HL-60/S4 treated with retinoic acid at 250 ng/mL for 4 days and 3 days (cell line): ENCODE measurements around the gene MRPS23.

Experiments used
- in situ Hi-C: fragments of 300-500 bp; cut with MboI; formaldehyde crosslinking; loops from 2 replicates; pipeline ENCODE4 v1.7.0; 2022; ENCODE audit warnings: low sequenced_read_pairs

Gene MRPS23

DNA sequence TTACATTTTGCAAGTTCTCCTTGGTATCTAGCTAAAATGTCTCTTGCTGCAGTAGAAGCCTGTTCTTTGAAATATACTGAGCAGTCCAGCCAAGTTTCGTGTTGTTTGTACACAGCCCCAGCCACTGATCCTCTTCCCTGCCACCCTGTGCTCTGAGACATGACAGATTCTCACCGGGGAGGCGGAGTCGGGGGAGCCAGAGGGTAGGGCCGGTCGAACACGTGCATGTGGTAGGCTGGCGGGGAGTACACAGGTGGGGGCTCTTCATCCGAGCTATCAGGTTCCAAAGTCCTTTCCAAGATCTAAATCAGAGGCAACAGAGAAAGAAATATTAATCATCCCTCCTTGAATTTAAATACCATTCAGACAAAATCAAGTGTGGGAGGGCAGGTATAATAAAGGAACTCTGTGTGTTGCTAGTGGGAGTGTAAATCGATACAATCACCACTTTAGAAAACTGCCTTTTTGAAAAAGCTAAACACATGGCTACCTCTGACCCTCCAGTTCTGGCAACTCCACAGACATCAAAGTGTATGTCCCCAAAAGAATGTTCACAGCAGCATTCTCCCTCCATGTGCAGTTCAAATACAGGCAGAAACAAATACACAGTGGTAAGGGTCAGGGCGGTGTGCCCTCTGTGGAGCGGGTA, 29.7 kb upstream of the MRPS23 start:
- in situ Hi-C loops: no loop called here

DNA sequence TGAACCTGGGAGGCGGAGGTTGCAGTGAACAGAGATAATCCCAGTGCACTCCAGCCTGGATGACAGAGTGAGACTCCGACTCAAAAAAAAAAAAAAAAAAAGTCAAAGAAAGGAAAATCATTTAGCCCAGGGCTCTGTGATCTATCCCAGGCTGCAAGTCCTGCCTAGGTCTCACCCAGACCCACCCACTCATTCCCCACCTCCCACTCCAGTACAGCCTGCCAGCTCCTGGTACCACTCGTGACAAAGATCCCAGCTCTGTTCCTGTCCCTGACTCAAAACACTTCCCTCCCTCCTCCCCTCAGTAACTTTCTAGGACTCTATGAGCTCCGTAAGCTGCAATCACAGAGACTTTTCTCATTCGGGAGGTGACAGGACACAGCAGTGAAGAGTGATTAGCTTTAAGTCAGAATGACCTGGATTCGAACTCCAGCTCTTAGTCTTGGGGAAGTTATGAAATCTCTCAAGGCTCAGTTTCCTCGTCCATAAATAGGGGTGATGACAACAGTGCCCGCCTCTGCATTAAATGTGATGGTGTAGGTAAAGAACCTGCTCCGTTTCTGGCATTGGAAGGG, 28.0 kb upstream of the MRPS23 start:
- in situ Hi-C loops: no loop called here

DNA sequence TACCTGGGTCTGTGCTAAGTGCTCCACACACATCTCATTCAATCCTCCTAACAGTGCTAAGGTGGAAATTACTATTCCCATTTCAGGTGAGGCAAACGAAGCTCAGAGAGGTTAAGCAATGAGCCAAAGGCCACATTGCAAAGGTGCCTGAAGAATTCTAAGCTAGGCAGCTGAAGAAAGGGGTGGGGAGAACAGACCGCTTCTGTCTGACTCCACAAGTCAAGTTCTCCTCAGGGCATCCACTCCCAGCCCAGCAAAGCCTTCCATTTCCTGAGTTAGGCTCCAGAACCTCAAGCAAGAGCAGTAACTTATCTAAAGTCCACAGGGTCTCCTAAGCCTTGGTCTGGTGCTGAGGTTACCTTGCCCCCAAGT, 27.0 kb upstream of the MRPS23 start:
- in situ Hi-C loops: no loop called here

DNA sequence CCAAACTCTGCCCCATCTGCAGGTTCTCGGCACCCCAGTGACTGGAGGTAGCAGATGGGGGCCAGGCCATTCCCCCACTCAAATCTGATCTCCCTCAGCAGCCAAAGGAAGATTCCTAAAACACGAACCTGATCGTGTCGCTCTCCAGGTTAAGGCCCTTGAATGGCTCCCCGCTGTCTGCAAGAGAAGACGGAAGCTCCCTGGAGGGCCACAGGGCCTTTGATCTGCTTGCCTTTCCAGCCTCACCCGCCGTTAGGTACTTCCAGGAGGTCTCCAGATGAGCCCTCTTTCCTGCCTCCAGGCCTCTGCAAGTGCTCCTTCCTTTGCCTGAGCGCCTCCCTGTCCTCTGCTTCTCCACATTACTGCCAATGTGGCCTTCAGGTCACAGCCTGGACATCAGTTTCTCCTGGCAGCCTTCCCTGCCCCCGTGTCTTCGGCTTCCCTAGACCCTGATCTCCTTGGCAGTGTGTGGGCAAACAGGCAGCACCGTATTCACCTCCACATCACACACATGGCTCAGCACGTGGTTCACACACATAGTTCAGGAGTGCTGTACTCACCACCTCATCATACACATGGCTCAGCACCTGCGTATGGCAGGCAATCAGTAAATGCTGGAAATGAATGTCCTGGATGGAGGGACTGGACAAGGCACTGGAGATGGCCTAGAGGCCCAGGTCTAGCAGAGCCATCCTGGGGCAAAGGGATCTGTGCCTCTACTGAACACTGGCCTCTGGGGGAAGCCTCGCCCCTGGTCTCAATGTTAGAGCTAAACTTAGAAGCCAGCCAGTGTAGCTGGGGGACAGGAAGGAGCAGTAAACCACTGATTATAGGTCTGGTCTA, 26.4 kb upstream of the MRPS23 start:
- in situ Hi-C loops: no loop called here

DNA sequence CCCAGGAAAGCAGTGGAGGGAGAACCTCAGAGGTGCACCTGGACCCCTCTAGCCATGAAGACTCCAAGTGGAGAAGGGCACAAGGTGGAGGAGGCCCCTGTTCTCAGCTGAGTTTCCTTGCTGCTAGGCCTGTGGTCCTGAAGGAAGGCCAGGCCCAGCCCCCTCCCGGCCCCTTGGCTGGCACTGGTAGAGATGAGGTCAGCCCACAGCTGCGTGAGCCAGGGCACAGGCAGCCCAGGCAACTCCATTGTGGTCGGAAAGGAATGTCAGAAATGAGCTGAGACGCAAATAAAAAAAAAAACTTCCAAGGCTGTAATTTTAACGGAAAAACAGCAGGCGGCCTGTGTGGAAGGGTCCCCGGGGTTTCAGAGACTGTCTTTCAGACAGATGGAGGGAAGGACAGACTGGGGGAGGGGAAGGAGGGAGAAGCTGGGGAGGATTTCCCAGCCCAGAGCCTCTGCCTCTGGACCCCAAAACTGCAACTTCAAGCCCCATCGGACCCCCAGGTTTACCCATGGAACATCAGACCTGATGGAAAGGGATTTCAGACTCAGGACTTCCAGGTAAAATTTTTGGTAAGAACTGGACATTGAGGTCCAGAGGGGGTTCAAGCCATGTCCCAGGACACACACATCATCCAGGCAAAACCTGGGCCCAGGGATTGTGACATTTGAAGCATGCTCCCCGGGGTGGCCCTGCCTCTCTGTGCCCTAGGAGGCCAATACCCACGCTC, 25.6 kb upstream of the MRPS23 start:
- in situ Hi-C loops: no loop called here

DNA sequence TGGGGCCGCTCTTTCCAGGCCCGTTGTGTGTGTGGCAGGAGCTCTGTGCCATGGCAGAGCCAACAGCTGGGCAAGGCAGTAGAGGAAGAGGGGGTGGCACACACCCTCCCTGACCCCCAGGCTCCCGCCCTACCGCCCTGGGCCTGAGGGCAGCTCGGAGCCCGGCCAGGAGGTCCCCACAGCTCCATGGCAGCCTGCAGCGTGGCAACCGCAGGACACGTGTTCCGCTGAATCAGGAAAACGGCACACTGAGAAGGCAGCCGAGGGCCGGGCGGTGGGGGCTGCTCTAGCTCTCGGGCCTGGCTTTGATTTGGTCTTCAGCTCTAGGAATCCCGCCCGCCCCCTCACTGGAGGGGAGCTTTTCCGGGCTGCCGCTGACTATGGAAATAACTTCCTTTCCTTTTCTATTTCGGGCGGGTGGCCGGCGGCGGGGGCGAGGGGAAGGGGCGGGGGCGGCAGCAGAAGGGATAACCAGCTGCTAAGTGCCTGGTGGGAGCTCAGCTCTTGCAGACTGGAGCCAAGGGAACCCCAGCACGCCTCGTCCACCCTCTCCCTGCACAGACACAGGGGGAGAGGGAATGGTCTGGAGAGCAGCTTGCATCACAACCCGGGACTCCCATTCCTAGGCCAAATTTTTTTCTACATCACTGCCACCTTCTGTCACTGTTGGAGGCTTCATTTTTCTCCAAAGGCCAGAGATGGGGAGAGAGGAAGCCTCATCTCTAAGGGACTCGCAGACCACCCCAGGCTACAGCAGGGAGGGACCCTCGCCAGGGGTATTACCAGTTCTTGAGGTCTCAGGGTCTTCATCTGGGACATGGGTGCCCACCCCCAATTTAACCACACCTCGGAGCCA, 24.8 kb upstream of the MRPS23 start:
- in situ Hi-C loops: loop anchor here (25.0 kb wide), 1 partner anchor 238 kb away; no protein-coding TSS in a partner anchor

DNA sequence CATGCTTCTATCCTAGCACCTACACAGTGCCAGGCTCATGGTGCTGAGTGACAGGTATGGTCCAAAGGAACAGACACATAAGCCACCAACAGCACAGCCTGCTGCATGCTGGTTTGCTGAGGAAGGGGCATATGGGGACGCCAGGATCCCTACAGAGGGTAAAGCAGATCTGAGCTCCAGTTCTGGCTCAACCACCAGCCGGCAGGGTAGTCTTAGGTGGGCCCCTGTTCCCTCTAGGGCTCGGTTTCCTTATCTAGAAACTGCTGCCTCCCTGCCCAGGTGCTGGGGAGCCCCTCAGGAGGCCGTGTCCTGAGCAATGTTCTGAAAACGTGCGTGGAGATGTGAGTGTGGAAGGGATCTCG, 24.2 kb upstream of the MRPS23 start:
- in situ Hi-C loops: loop anchor here (25.0 kb wide), 1 partner anchor 238 kb away; no protein-coding TSS in a partner anchor

DNA sequence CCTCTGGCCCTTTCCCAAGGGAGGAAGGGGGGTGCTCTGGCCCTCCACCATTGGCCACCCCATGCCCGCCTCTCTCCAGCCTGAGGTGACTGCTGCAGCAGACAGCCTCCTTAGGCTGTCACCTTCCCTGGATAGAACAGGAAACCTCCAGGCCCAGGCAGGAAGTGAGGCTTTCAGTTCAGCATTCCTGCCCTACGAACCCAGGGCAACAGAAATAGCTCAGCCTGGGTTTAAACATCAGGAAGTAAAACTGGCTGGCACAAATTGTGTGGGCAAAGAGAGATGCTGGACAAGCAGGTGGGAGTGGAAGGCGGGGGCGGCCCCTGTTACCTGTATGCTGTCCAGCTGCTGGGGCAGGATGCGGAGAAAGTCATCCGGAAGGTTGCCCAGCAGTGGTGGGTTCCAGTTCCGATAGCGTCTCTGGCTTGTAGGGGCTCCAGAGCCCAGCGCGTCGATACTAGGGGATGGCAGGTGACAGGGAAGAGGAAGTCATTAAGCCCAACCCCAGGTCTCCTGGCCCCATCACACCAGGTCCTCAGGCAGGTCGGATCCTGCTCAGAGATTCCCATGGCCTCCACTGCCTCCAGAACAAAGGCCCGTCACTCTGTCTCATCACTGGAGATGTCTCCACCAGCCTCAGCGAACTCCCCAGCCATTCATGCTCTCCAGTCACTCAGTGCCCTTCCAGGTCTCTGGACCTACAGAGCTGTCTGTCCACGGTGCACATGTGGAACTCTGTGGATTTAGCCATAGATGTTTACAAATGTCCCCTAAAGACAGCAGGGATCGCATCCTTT, 23.6 kb upstream of the MRPS23 start:
- in situ Hi-C loops: loop anchor here (25.0 kb wide), 1 partner anchor 239 kb away; no protein-coding TSS in a partner anchor

DNA sequence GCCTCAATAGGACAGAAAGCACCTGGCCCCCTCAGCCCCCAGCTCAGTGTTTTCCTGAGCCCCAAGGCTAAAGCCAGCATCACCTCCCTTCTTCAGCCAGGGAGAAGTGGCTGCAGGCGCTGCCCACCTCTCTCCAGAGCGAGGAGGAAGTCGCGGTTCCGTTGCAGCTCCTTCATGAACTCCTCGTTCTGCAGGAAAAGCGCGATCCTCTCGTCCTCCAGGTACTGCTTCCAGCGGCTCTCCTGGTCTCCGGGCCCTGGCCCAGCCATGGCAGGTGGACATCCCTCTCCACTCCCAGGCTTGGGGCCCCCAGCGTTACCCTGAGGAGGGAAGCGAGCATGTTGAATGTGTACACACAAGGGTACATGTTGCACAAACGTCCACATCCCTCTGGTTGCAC, 22.7 kb upstream of the MRPS23 start:
- in situ Hi-C loops: loop anchor here (25.0 kb wide), 1 partner anchor 240 kb away; no protein-coding TSS in a partner anchor

DNA sequence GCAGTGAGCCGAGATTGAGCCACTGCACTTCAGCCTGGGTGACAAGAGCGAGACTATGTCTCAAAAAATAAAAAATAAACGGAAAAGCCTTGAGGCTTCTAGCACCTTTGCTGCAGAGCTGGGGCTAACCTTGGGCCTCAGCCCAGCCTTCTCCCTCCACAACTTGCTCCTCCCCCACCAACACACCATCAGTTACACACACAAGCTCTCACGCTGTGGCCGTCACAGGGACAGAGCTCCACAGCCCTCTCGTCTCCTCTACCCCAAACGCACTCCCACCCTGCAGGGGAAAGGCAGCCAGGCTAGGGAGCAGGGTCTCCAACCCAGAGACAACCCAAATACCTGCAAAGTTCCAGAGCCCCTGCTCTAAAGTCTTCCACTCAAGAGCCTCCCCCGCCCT, 22.0 kb upstream of the MRPS23 start:
- in situ Hi-C loops: loop anchor here (25.0 kb wide), 1 partner anchor 240 kb away; no protein-coding TSS in a partner anchor

DNA sequence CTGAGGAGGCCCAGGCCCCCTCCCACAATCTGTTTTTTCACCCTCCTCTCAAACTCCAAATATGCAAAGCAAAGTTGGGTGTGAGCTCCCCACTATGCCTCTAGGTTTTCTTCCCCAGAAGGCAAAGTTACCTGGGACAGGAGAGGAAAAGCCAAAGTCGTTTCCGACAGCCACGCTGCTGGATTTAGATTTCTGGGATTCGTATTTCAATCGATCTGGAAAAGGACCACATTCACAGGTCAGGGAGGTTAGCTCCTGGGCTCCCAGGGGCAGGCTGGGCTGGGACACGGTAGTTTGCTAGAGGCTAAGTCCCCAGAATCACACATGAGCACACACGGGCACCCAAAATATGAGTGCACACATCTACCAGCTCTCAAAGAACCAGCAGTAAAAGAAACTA, 21.3 kb upstream of the MRPS23 start:
- in situ Hi-C loops: loop anchor here (25.0 kb wide), 1 partner anchor 241 kb away; no protein-coding TSS in a partner anchor

DNA sequence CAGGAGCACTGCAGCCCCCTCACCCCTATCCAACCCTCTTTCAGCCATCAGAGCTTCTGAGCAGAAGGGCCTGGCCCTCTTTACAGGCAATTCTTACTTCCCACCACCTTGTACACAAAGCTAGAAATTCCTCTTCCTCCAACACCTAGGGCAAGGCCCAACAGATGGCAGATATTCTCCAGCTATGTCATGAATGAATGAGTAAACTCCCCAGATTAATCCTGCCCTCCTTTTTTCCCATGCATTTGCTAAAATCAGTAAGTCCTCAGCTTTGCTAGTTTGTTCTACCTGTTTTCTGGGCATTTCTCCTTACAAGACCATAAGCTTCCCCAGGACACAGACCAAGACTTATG, 20.4 kb upstream of the MRPS23 start:
- in situ Hi-C loops: loop anchor here (25.0 kb wide), 1 partner anchor 242 kb away; no protein-coding TSS in a partner anchor

DNA sequence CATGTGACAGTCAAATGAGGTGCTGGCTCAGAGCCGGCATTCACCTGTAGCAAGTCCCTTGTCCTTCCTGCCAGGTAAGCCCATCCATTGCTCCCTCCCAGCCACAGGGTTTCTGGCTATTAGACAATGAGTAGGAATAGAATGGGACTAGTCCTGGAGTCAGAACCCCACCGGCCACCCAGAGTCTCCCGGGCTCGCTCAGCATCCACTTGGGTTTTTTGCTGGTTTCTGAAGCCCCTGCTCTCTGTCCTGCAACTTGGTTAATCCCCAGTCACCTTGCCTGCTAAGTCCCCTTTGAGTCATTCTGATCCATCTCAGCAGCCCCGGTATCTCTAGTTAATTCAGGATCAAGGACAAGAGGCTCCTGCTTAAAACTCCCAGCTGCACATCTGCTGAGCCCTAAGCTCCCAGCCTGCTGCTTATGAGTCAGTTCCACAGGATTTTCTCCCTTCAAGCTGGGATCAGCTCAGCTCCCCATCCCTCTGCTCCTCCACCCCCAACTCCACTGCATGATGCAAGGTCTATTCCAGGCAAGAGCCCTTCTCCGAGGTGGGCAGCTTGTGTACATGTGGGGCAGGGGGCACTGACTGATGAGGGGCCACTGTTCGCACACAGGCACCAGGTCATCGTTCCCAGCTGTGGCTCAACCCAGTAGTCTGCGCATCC, 19.9 kb upstream of the MRPS23 start:
- in situ Hi-C loops: loop anchor here (25.0 kb wide), 1 partner anchor 243 kb away; no protein-coding TSS in a partner anchor

DNA sequence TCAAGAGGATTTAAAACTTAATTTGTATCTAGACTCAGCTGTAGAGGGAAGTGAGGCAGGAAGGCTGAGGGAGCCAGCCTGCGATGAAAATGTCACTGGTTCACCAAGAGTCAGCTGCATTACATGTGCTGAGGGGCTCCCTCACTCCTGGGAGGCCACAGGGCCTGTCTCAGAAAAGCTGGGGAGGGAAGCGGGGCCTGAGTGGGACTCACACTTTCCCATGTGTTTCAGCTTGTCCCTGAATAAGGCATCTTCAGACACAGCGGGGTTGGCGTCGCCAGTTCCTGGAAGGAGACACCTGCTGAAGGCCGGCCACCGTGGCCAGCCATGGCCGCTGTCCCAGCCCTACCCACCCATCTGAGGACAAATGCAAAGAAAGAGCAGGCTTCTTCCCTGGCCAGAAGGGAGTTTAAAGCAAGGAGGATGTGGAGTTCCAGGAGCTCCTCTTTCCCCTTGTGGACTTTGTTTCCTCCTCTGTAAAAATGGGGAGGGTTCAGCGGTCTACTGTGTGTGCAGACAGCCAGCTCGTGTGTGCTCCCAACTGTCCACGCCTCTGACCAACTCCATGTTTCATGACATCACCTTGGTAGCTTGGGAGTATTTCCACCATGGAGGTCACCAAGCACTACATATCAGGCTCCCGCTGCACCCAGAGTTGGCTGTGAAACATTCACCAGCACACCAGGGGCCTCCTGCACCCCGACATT, 19.2 kb upstream of the MRPS23 start:
- in situ Hi-C loops: loop anchor here (25.0 kb wide), 1 partner anchor 243 kb away; no protein-coding TSS in a partner anchor

DNA sequence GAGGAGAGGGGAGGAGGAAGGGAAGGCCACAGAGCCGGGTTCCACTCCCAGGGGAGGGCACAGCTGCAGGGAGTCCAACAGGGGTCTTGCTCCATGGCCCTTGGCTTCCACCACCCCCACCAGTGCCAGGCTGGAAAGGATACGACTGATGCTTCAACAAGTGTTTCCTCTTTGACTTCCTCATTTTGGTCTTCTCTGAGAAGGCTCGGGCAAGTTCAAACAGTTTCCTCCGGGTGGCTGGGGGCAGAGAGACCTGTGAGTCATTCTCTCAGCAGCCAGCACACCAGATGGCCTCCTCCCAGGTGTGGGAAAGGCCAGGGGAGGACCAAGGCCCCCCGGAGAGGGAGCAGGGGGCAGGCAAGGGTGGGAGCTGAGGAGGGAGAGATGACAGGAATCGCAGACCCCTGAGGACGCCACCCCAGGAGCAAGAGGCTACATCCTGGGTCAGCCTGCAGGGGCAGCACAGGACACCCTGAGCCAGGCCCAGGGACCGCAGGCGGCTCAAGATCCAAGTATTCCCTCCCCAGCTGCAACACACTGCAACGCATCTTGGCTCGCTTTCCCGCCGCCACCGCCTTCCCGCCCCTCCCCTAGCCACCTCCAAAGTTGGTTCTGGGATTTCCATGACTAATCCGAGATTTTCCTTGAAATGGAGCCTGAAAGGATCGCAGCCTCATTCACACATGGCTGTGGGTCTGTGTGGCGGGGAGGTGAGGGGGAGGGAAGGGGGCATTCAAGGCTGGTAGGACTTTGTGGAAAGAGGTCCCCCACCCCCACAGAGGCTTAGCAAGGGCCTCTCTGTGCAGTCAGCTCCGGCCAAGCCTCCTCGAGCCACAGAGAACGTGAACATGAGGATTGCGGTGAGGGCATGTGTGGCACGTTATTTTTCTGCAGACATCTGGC, 18.4 kb upstream of the MRPS23 start:
- in situ Hi-C loops: loop anchor here (25.0 kb wide), 1 partner anchor 244 kb away; no protein-coding TSS in a partner anchor

DNA sequence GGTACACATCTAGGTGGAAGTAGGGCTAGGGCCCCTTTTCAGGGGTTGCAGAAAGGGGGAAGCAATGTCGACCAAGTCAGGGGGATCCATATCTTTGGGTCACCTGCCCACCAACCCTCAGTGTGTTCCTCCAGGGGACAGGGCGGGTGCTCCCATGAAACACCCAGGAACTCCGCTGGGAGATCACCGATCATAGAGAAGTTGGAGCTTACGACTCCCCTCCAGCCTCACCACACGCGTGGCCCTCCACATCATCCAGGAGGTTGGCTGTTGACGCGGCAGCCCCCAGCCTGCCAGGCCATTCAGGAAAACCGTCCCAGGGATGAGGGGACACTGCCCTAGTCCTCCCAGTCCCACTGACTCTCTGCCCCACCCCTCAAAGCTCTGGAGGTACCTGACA, 17.3 kb upstream of the MRPS23 start:
- in situ Hi-C loops: loop anchor here (25.0 kb wide), 1 partner anchor 245 kb away; no protein-coding TSS in a partner anchor

DNA sequence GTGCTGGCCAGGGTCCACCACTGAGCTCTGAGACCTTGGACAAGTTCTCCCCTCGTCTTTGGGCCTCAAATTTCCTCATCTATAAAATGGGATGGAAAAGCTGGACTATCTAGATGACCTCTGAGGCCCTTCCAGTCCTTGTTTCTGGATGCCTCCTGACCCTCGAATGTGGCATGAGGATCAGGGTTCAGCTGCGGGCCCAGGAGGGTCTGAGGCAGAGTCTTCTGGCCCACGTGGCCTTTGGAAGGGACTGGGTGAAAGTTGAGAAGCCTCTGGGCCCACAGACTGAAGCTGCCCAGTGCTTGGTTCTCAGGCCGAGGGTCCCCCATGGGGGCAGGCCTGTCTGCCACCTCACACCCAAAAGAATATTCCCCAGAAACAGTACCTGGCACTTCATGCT, 16.9 kb upstream of the MRPS23 start:
- in situ Hi-C loops: loop anchor here (25.0 kb wide), 1 partner anchor 246 kb away; no protein-coding TSS in a partner anchor
